Measurements from ENCODE around the gene EDN2.

DNA sequence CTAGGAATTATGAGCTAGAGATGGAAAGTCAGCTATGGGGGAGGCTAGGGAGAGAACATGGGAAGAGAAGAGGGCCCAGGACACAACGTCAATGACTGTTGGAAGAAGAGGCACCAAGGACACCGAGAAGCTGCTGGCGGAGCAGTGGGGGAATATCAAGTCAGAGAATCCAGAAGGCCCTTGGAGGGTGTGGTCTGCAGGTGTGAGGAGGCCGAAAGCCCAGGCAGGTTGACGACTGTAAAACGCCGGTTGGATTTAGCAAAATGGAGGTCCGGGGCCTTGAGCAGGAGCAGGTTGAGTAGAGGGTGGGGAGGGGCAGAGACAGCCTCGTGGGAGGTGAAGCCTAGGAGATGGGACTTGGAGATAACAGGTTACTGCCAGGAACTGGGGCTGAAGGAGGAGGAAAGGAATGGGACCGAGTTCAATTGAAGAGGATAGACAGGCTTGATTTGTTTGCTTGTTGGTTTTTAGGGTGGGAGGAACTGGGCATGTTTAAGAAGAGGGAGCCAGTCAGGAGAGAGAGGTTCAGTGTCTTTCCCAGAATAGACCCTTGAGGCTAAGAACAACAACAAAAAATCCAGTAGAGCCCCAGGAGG lies 35.1 kb downstream of the EDN2 start:
- no peak for TF ChIP-seq CTCF (conservative IDR thresholded peaks at IDR 0.05; ENCODE audit: low read length)
- TF ChIP-seq EZH2phosphoT487 (IDR thresholded peaks at IDR 0.05; ENCODE audit: borderline replicate concordance), result no peak
